ENCODE data around the gene ZP4.

DNA sequence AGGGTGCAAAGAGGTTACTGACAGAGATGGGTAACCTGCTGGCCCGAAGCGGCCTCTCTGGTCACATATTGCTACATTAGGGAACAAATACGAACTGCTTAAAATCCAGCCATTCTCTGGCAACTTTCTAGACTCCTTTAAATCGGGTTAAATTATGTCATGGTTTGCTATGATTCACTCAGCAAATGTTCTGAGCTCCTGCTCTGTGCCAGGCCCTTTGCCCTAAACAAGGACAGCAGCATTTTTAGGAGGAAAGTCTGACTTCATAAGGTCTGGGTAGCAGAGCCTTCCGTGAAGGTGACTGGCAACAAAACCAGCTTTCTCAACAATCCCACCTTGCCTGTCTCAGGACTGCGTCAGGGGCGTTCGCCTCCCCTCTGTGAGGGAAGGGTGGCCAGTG is 15.4 kb downstream of the ZP4 start:
- TF ChIP-seq, protein P1, sequence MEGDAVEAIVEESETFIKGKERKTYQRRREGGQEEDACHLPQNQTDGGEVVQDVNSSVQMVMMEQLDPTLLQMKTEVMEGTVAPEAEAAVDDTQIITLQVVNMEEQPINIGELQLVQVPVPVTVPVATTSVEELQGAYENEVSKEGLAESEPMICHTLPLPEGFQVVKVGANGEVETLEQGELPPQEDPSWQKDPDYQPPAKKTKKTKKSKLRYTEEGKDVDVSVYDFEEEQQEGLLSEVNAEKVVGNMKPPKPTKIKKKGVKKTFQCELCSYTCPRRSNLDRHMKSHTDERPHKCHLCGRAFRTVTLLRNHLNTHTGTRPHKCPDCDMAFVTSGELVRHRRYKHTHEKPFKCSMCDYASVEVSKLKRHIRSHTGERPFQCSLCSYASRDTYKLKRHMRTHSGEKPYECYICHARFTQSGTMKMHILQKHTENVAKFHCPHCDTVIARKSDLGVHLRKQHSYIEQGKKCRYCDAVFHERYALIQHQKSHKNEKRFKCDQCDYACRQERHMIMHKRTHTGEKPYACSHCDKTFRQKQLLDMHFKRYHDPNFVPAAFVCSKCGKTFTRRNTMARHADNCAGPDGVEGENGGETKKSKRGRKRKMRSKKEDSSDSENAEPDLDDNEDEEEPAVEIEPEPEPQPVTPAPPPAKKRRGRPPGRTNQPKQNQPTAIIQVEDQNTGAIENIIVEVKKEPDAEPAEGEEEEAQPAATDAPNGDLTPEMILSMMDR (IDR thresholded peaks at IDR 0.05) = no peak
- no peak for TF ChIP-seq POLR2A (IDR thresholded peaks at IDR 0.05)
